D721Med (cell line): ENCODE results near the gene PLEKHS1.
"Not testable (repeated sequence)": the region's sequence is repeated elsewhere in the genome, so short reads cannot be mapped to it uniquely, and the experiment has no call there.

Experiments used
- DNase-seq: peaks from one replicate; pipeline ENCODE4 v3.0.0; 2011; ENCODE audit warnings: low spot score; ENCODE audit not compliant: insufficient read length
- FAIRE-seq: peaks from 2 replicates; lab custom pipeline; 2011; peaks lifted over from hg19 to GRCh38; lab: Jason Lieb, UNC
- TF ChIP-seq, protein P1 (sequence below): IDR thresholded peaks from 2 replicates; pipeline ENCODE4 v1.5.1; 2012; ENCODE audit warnings: mild to moderate bottlenecking, control low read depth; ENCODE audit not compliant: insufficient read depth; ENCODE audit errors: missing control alignments

Gene PLEKHS1

GRCh38 chr10:113820507-113820906 is 69.0 kb downstream of the PLEKHS1 start:
- no peak for FAIRE-seq
- TF ChIP-seq, protein P1, sequence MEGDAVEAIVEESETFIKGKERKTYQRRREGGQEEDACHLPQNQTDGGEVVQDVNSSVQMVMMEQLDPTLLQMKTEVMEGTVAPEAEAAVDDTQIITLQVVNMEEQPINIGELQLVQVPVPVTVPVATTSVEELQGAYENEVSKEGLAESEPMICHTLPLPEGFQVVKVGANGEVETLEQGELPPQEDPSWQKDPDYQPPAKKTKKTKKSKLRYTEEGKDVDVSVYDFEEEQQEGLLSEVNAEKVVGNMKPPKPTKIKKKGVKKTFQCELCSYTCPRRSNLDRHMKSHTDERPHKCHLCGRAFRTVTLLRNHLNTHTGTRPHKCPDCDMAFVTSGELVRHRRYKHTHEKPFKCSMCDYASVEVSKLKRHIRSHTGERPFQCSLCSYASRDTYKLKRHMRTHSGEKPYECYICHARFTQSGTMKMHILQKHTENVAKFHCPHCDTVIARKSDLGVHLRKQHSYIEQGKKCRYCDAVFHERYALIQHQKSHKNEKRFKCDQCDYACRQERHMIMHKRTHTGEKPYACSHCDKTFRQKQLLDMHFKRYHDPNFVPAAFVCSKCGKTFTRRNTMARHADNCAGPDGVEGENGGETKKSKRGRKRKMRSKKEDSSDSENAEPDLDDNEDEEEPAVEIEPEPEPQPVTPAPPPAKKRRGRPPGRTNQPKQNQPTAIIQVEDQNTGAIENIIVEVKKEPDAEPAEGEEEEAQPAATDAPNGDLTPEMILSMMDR, result no peak
- no peak for DNase-seq

- not testable (repeated sequence) for FAIRE-seq, DNase-seq
Observed at GRCh38 chr10:113821306-113821705, 69.8 kb downstream of the PLEKHS1 start.

DNA sequence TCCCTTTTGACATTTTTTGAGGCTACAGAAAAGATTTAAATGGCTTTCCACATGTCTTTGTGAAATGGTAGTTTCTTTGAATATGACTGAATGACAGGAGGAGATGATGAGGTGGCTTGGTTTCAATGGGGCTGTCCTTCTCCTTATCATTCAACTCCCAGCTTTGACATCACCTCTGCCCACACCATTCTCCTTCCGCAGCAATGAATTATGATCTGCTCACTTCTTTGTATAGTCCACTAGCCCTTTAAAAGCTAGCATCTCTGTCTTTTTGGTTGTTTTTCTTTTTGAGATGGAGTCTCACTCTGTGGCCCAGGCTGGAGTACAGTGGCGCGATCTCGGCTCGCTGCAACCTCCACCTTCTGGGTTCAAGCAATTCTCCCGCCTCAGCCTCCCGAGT is 70.7 kb downstream of the PLEKHS1 start:
- DNase-seq (no peak), FAIRE-seq (no peak)
- TF ChIP-seq, protein P1, result no peak

GRCh38 chr10:113823389-113823788 is 71.9 kb downstream of the PLEKHS1 start:
- no peak for DNase-seq
- FAIRE-seq, result no peak
- TF ChIP-seq, protein P1, result no peak

DNA sequence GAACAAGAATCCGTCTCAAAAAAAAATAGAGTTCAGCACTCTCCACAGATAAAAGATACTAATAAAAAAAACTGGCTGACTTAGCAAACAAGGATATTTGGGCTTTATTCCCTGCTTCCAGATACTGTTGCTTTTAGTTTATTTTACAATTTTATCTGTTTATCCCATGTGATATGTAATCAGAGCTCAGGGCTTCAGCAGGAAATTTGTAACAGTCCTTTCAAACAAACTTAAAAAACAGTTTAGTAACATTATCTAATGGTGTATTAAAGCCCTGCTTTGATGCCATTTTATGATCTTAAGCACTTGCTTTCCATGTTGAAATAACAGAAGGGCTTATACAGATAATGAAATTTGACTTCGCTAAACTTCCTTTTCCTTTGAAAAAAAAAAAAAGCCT is 74.3 kb downstream of the PLEKHS1 start:
- no peak for DNase-seq
- TF ChIP-seq, protein P1, result no peak
- no peak for FAIRE-seq

- not testable (repeated sequence) for FAIRE-seq, DNase-seq
Observed at GRCh38 chr10:113828567-113828966, 77.1 kb downstream of the PLEKHS1 start.
